Suprapubic skin (tissue), 4 donors: ENCODE data around the gene CFAP161. TPM values are rescaled to one million over a fixed set of nuclear protein-coding genes. Genes with fewer than 3 reads are reported as not detected.

Experiments used
- DNase-seq, 2 donors: peaks; one replicate each; pipeline ENCODE4 v3.0.0-alpha.2; 2019; ENCODE audit warnings: low spot score in 2 of 2
- H3K27ac ChIP-seq: fragments of 200-600 bp; sonication (generic); one replicate; pipeline ENCODE4 v1.5.1; 2019
- H3K27me3 ChIP-seq: fragments of 200-600 bp; sonication (generic); one replicate; pipeline ENCODE4 v1.5.1; 2019
- H3K36me3 ChIP-seq: fragments of 200-600 bp; sonication (generic); one replicate; pipeline ENCODE4 v1.5.1; 2019
- H3K4me1 ChIP-seq: fragments of 200-600 bp; sonication (generic); one replicate; pipeline ENCODE4 v1.5.1; 2019
- H3K4me3 ChIP-seq: fragments of 200-600 bp; sonication (generic); one replicate; pipeline ENCODE4 v1.5.1; 2019; ENCODE audit warnings: mild to moderate bottlenecking
- H3K9me3 ChIP-seq: fragments of 200-600 bp; sonication (generic); one replicate; pipeline ENCODE4 v1.5.1; 2019
- EP300 ChIP-seq: sonication (generic); formaldehyde crosslinking; IDR thresholded peaks from one replicate; pipeline ENCODE4 v1.6.1; 2017; ENCODE audit warnings: antibody characterized with exemption
- POLR2A ChIP-seq, 2 donors: fragments of 450-650 bp; IDR thresholded peaks; one replicate each; pipeline ENCODE4 v1.6.1; 2017; ENCODE audit warnings: antibody characterized with exemption in 2 of 2, mild to moderate bottlenecking in 2 of 2, moderate library complexity in 2 of 2
- POLR2AphosphoS5 ChIP-seq, 3 donors: sonication (generic); formaldehyde crosslinking; IDR thresholded peaks; one replicate each; pipeline ENCODE4 v1.6.1; 2017; ENCODE audit warnings: antibody characterized with exemption in 3 of 3
- WGBS: methylation state at CpG from one replicate; pipeline ENCODE4 v1.1.5; 2018; 5-methylcytosine and 5-hydroxymethylcytosine counted together
- total RNA-seq, 4 donors: library from RNA; depleted of rRNA; stranded (reverse); fragments of >200 nt; gene quantifications; one replicate each; pipeline ENCODE4 v1.1.0, GENCODE V29; 2016
- TF ChIP-seq, protein P1 (sequence below), 2 donors: fragments of 200-600 bp in 1 of 2; fragments of 450-650 bp in 1 of 2; sonication (generic) in 1 of 2; IDR thresholded peaks; one replicate each; pipeline ENCODE4 v1.5.1; 2016 to 2019; ENCODE audit warnings: antibody characterized with exemption in 2 of 2, mild to moderate bottlenecking in 1 of 2, moderate library complexity in 1 of 2

CFAP161 gene
- total RNA-seq, 4 donors from 2014 or later = 2.3 TPM; not detected in 3

DNA sequence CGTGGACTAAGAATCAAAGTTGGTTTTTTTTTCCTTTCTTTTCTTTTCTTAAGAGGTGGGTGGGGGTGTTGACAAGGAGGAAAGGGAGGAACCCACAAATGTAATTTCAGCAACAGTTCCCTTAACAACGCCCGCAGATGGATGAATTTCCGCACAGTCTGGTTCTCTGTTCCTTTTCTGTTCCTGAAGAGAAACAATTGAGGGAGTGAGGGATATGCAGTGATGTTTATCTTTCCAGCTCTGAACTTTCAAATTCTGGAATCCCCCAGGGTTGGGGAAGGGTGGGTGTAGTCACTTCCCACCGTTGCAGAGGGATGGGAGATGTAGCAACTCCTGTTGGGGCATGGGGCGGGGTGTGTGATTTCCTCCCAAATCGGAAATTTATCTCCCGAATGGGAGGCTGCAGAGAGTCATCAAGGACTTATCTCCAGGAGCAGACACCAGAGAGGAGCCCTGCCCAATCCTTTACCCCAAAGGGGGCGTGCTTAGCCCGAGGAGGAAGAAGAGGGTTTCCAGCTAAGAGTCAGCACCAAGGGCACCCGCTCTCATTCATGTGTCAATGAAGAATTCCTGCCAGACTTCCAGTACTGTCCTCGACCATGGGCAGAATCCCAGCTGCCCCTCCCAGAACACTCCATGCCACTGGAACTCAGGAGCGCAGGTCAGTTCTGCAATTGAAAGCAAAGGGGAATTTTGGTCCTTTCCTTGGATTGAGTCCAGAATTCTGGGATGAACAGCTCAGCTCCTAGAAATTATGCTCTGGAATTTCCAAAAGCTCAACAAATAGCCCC lies 35.0 kb upstream of the CFAP161 start:
- no peak for TF ChIP-seq POLR2AphosphoS5 (IDR thresholded peaks at IDR 0.05)
- no peak for TF ChIP-seq EP300
- TF ChIP-seq POLR2A (IDR thresholded peaks at IDR 0.05) = no peak
- TF ChIP-seq, protein P1, sequence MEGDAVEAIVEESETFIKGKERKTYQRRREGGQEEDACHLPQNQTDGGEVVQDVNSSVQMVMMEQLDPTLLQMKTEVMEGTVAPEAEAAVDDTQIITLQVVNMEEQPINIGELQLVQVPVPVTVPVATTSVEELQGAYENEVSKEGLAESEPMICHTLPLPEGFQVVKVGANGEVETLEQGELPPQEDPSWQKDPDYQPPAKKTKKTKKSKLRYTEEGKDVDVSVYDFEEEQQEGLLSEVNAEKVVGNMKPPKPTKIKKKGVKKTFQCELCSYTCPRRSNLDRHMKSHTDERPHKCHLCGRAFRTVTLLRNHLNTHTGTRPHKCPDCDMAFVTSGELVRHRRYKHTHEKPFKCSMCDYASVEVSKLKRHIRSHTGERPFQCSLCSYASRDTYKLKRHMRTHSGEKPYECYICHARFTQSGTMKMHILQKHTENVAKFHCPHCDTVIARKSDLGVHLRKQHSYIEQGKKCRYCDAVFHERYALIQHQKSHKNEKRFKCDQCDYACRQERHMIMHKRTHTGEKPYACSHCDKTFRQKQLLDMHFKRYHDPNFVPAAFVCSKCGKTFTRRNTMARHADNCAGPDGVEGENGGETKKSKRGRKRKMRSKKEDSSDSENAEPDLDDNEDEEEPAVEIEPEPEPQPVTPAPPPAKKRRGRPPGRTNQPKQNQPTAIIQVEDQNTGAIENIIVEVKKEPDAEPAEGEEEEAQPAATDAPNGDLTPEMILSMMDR (IDR thresholded peaks at IDR 0.05) = no peak
- H3K27me3 ChIP-seq = peaks cover 10% of the 10 kb centered on the region
- H3K9me3 ChIP-seq = no peaks in the 10 kb centered on the region
- peaks cover 6% of the 10 kb centered on the region for H3K4me1 ChIP-seq
- WGBS = 31% methylated on average over 11 of the region's 13 CpGs
- no peak overlapping the region for H3K4me3 ChIP-seq
- DNase-seq = no peak
- no peaks in the 10 kb centered on the region for H3K36me3 ChIP-seq
- H3K27ac ChIP-seq = no peak overlapping the region

DNA sequence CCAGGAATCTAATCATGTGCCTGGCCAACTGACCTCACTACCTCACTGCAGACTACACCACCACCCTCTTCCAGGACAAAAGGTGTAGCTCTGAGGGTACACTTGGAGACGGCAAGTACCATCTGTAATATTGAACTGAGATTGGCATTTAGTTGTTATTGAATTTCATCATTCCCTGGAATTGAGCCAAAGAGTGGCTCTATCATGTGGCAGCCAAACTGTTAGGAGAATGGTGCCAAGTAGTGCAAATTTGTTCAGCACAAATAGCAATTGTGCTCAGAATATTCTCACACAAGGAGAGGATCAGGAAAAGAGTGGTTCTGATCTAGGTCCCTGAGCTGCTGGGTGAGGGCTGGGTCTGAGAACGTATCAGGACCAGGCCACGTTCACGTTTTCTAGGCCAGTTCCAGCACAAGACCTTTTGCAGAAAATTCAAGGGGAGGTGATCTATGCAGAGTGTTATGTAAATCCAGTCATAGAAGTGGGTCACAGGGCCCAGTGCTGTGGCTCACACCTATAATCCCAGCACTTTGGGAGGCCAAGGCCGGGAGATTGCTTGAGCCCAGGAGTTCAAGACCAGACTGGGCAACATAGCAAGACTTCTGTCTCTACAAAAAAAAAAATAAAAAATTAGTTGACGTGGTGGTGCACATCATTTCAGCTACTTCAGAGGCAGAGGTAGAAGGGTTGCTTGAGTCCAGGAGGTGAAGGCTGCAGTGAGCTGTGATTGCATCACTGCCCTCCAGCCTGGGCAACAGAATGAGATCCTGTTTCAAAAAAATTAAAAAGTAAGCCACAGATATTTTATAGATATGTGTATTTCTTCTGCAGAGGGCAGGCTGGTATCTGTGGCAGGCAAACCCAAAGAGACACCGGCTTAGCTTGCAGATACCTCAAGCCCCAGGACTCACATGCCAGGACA lies 31.9 kb upstream of the CFAP161 start:
- no peak for DNase-seq
- Histone ChIP-seq H3K36me3 (no peaks in the 10 kb centered on the region), H3K4me1 (peaks cover 13% of the 10 kb centered on the region), H3K4me3 (no peak overlapping the region), H3K9me3 (no peaks in the 10 kb centered on the region), H3K27me3 (peaks cover 10% of the 10 kb centered on the region), H3K27ac (no peak overlapping the region)
- TF ChIP-seq EP300 (no peak), POLR2AphosphoS5 (IDR thresholded peaks at IDR 0.05) (no peak), POLR2A (IDR thresholded peaks at IDR 0.05) (no peak)
- TF ChIP-seq, protein P1 (IDR thresholded peaks at IDR 0.05) = no peak
- WGBS = 79% methylated on average over 7 of the region's 7 CpGs

DNA sequence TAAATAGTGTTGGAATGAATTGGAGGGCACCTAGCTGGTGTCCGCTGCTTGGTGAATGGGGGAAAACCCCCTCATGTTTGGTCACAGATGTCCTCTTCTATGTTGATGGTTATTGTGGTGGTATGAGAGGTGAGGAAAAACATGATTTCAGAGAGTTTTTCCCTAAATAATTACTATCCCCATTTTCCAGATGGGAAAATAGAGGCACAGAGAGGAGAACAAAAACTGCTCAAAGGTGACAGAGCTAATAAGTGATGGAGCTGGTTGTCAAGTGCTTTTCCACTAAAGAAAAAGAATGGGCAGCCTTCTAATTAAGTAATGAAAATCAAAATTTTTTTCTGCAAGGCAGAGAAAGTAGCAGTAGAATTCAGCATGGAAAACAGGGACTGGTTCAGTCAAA lies 30.2 kb upstream of the CFAP161 start:
- H3K4me1 ChIP-seq = peaks cover 13% of the 10 kb centered on the region
- no peak overlapping the region for H3K27ac ChIP-seq
- WGBS = 100% methylated on average over 1 of the region's 1 CpG
- no peak for DNase-seq
- no peaks in the 10 kb centered on the region for H3K36me3 ChIP-seq
- peaks cover 8% of the 10 kb centered on the region for H3K27me3 ChIP-seq
- H3K4me3 ChIP-seq = no peak overlapping the region
- TF ChIP-seq, protein P1 (IDR thresholded peaks at IDR 0.05) = no peak
- TF ChIP-seq POLR2AphosphoS5 (IDR thresholded peaks at IDR 0.05) (no peak), EP300 (no peak), POLR2A (IDR thresholded peaks at IDR 0.05) (no peak)
- H3K9me3 ChIP-seq = no peaks in the 10 kb centered on the region

DNA sequence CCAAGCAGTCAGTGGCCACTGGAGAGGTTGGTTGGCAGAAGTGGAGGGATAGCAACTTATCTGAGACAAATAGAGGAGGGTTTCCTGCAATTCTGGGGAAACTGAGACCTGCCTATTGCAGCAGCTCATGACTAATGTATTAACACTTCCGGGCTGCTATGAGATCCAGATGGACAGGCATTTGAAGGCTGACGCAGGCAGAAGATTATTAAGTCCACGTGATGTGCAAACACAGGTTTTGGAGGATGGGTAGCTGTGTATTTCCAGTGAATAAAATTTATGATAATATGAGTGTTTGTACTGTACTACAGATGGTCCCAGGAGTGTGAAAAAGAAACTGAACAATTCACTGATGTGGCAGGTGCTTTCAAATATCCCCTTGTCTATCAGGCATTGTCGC lies 28.5 kb upstream of the CFAP161 start:
- peaks cover 7% of the 10 kb centered on the region for H3K4me1 ChIP-seq
- H3K4me3 ChIP-seq = no peak overlapping the region
- H3K27ac ChIP-seq = no peak overlapping the region
- TF ChIP-seq POLR2AphosphoS5 (IDR thresholded peaks at IDR 0.05) (no peak), POLR2A (IDR thresholded peaks at IDR 0.05) (no peak), EP300 (no peak)
- TF ChIP-seq, protein P1 (IDR thresholded peaks at IDR 0.05) = no peak
- H3K36me3 ChIP-seq = no peaks in the 10 kb centered on the region
- DNase-seq = no peak
- peaks cover 2% of the 10 kb centered on the region for H3K27me3 ChIP-seq
- no peaks in the 10 kb centered on the region for H3K9me3 ChIP-seq
- 73% methylated on average over 4 of the region's 4 CpGs for WGBS

DNA sequence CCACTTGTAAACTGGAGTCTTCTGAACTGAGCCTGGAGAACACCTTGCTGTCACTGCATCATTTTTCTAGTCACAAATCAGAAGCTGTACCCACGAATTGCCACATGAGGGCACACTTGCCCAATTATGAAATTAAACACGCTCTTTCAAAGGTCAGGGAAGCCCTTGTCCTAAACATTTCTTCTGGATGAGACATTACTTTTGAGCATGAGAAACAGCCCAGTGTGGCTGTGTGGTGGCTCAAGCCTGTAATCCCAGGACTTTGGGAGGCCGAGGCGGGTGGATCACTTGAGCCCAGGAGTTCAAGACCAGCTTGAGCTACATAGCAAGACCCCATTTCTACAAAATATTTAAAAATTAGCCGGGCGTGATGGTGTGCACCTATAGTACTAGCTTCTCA lies 27.5 kb upstream of the CFAP161 start:
- Histone ChIP-seq H3K27me3 (peaks cover 2% of the 10 kb centered on the region), H3K36me3 (no peaks in the 10 kb centered on the region), H3K9me3 (no peaks in the 10 kb centered on the region), H3K27ac (no peak overlapping the region), H3K4me1 (peaks cover 7% of the 10 kb centered on the region), H3K4me3 (no peak overlapping the region)
- DNase-seq = no peak
- 42% methylated on average over 6 of the region's 6 CpGs for WGBS
- no peak for TF ChIP-seq POLR2A (IDR thresholded peaks at IDR 0.05)
- TF ChIP-seq, protein P1 (IDR thresholded peaks at IDR 0.05) = peak; percentile 69 to 74
- no peak for TF ChIP-seq EP300
